SK-N-MC (cell line): Measurements from ENCODE around the gene CACNA1B.
"Not testable (repeated sequence)": the region's sequence is repeated elsewhere in the genome, so short reads cannot be mapped to it uniquely, and the experiment has no call there.

Source experiments
- DNase-seq: peaks from one replicate; pipeline ENCODE4 v3.0.0-alpha.2; 2011; ENCODE audit warnings: low read depth, low spot score
- H3K27ac ChIP-seq: fragments of 200-600 bp; sonication (generic); 2 replicates; pipeline ENCODE4 v1.5.1; 2016; ENCODE audit warnings: mixed run types
- H3K36me3 ChIP-seq: fragments of 200-600 bp; sonication (generic); 2 replicates; pipeline ENCODE4 v1.6.1; 2017; ENCODE audit warnings: antibody characterized with exemption, low read length, mixed read lengths; ENCODE audit not compliant: insufficient read depth
- H3K4me3 ChIP-seq: fragments of 200-600 bp; sonication (generic); 2 replicates; pipeline ENCODE4 v1.5.1; 2016
- H3K9ac ChIP-seq: fragments of 200-600 bp; sonication (generic); 2 replicates; pipeline ENCODE4 v1.8.0; 2017; ENCODE audit warnings: mixed run types, mixed read lengths; ENCODE audit not compliant: insufficient read length
- H3K9me3 ChIP-seq: fragments of 200-600 bp; sonication (generic); 2 replicates; pipeline ENCODE4 v1.6.1; 2017; ENCODE audit warnings: low read depth, mild to moderate bottlenecking, antibody characterized with exemption, low read length, moderate library complexity, mixed read lengths
- EZH2 ChIP-seq: fragments of 200-600 bp; sonication (generic); IDR thresholded peaks from one replicate; pipeline ENCODE4 v1.6.1; 2017; ENCODE audit warnings: antibody characterized with exemption
- FOXP2 ChIP-seq: optimal IDR thresholded peaks from 2 replicates; pipeline ENCODE3; 2011; ENCODE audit warnings: mild to moderate bottlenecking, moderate library complexity; ENCODE audit not compliant: insufficient read depth; ENCODE audit errors: extremely low read length, control extremely low read depth
- POLR2AphosphoS5 ChIP-seq: IDR thresholded peaks from 2 replicates; pipeline ENCODE4 v1.6.1; 2012; ENCODE audit warnings: mild to moderate bottlenecking, low read depth, low read length, borderline replicate concordance

Gene CACNA1B

DNA sequence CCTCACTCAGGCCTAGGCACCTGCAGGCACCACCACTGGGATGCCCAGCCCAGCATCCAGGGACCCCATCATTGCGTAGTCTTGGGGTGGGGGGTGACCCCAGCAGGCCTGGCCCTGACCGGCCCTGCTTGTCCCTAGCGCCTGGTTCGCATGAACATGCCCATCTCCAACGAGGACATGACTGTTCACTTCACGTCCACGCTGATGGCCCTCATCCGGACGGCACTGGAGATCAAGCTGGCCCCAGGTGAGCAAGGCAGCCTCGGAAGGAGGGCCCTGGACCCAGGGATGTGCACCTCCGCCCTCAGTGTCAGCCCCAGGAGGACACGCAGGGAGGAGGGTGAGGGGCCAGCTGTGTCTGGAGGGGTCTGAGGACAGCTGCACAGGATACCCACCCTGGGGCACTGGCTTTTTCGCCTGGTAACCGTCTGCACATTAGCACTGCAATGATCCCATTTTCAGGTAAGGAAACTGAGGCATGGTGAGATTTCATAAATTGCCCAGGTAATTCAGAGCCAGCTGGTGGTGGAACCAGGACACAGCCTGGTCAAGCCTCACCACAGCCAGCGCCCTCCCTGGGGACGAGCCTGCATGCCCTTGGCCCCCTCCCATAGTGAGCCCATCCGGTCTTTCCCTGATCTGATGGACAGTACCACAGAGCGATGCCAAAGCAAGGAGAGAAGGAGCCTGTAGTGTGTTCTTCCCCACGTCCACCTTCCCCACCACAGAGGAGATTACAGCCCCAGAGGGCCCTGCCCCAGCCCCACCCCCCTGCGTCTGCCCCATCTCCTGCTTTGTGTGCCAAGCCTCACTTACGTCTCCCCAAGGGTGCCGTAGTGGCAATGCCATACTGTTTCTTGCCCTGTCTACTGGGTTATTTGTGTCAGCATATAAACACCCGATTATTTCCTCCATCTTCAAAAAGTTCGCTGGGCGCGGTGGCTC is 228.3 kb downstream of the CACNA1B start:
- Histone ChIP-seq H3K36me3 (no peaks in the 10 kb centered on the region), H3K9ac (no peak overlapping the region), H3K27ac (no peak overlapping the region), H3K4me3 (no peak overlapping the region), H3K9me3 (no peaks in the 10 kb centered on the region)
- no peak for DNase-seq
- no peak for TF ChIP-seq POLR2AphosphoS5
- TF ChIP-seq FOXP2: no peak
- TF ChIP-seq EZH2: no peak

DNA sequence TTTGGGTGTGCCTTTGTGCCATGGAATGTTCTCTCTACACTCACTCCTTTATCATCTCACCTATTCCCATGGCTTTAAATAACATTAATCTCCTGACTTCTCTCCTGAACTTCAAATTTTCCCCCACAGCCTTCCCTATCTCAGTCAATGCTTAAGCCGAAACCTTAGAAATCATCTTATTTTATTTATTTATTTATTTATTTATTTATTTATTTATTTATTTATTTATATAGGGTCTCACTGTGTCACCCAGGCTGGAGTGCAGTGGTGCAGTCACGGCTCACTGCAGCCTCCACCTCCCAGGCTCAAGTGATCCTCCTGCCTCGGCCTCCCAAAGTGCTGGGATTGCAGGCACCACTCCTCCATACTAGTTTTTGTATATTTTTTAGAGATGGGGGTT is 229.5 kb downstream of the CACNA1B start:
- not testable (repeated sequence) for H3K4me3 ChIP-seq, DNase-seq, H3K27ac ChIP-seq, H3K36me3 ChIP-seq, H3K9ac ChIP-seq, H3K9me3 ChIP-seq

DNA sequence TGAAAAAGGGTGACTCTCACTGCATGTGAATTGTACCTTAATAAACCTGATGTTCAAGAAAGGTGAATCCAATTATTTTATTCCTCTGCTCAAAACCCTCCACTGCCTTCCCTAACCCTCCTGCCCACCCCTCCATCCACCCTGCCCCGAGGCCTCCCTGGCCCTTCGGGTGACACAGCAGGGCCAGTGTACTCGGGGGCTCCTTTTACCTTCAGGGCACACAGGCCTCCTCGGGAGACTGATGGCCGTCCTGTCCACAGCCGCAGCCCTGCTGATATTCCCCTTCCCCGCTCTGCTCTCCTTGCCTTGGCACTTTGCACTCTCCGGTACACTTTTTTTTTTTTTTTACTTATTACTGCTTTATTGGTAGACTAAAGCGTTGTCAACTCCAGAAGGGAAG is 234.0 kb downstream of the CACNA1B start:
- Histone ChIP-seq H3K27ac (no peak overlapping the region), H3K36me3 (no peaks in the 10 kb centered on the region), H3K9me3 (no peaks in the 10 kb centered on the region), H3K4me3 (no peak overlapping the region), H3K9ac (no peak overlapping the region)
- DNase-seq: no peak
- no peak for TF ChIP-seq POLR2AphosphoS5
- TF ChIP-seq EZH2: no peak
- TF ChIP-seq FOXP2: no peak

DNA sequence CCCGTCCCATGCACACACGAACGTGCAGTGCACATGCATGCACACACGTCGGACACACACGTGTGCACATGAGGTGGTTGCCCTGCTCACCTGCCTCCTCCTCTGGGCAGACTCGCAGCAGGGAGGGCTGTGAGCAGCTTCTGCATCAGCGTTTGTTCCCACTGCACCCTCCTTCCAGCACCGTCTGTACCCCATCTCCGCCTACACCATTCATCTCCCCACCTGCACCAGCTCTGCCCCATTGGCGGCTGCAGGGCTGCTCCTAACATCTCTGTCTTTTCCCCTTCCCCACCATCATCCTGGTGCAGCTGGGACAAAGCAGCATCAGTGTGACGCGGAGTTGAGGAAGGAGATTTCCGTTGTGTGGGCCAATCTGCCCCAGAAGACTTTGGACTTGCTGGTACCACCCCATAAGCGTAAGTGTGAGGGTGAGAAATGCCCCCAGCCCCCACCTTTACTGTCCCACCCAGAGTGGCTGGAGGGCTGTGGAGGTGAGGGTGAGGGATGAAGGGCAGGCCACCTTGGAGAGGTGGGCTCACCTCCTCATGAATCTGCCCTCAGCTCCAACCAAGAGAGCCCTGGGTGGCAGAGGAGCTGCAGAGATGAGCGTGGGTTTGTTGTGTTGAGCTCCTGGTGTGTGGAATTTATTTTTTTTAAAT is 234.6 kb downstream of the CACNA1B start:
- H3K9ac ChIP-seq: no peak overlapping the region

DNA sequence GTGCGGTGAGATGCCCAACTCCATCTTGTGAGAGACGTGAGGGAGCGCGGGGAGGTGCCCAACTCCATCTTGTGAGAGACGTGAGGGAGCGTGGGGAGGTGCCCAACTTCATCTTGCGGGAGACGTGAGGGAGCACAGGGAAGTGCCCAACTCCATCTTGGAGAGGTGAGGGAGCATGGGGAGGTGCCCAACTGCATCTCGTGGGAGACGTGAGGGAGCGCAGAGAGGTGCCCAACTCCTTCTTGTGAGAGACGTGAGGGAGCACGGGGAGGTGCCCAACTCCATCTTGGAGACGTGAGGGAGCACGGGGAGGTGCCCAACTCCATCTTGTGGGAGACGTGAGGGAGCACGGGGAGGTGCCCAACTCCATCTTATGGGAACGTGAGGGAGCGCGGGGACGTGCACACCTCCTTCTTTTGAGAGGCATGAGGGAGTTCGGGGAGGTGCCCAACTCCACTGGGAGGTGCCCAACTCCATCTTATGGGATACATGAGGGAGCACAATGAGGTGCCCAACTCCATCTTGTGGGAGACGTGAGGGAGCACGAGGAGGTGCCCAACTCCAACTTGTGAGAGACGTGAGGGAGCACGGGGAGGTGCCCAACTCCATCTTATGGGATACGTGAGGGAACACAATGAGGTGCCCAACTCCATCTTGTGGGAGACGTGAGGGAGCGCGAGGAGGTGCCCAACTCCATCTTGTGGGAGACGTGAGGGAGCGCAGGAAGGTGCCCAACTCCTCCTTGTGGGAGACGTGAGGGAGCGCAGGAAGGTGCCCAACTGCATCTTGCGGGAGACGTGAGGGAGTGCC is 235.4 kb downstream of the CACNA1B start:
- Histone ChIP-seq H3K9ac (no peak overlapping the region), H3K4me3 (no peak overlapping the region), H3K36me3 (no peaks in the 10 kb centered on the region), H3K9me3 (no peaks in the 10 kb centered on the region), H3K27ac (no peak overlapping the region)
- TF ChIP-seq POLR2AphosphoS5 (no peak), FOXP2 (no peak), EZH2 (no peak)
- no peak for DNase-seq

More for the DNA sequence above, 234.6 kb downstream of the CACNA1B start:
- Histone ChIP-seq H3K27ac (no peak overlapping the region), H3K4me3 (no peak overlapping the region), H3K36me3 (no peaks in the 10 kb centered on the region), H3K9me3 (no peaks in the 10 kb centered on the region)
- DNase-seq: no peak
- no peak for TF ChIP-seq FOXP2
- TF ChIP-seq POLR2AphosphoS5: no peak
- no peak for TF ChIP-seq EZH2

DNA sequence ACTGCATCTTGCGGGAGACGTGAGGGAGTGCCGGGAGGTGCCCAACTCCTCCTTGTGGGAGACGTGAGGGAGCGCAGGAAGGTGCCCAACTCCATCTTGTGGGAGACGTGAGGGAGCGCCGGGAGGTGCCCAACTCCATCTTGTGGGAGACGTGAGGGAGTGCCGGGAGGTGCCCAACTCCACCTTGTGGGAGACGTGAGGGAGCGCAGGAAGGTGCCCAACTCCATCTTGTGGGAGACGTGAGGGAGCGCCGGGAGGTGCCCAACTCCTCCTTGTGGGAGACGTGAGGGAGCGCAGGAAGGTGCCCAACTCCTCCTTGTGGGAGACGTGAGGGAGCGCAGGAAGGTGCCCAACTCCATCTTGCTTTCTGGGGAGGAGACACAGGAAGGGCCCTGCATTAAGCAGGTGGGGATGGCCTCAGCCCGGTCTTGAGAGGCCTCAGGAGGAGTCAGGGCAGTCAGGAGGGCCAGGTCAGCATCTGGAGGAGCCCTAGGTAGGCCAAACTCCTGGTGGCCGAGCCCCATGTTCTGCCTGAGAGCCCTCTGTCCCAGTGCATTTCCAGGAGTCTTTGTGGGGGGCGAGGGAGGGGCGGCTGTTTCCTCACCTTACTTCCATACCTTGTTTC is 236.2 kb downstream of the CACNA1B start:
- not testable (repeated sequence) for H3K9me3 ChIP-seq, H3K9ac ChIP-seq, DNase-seq, H3K36me3 ChIP-seq, H3K27ac ChIP-seq, H3K4me3 ChIP-seq

DNA sequence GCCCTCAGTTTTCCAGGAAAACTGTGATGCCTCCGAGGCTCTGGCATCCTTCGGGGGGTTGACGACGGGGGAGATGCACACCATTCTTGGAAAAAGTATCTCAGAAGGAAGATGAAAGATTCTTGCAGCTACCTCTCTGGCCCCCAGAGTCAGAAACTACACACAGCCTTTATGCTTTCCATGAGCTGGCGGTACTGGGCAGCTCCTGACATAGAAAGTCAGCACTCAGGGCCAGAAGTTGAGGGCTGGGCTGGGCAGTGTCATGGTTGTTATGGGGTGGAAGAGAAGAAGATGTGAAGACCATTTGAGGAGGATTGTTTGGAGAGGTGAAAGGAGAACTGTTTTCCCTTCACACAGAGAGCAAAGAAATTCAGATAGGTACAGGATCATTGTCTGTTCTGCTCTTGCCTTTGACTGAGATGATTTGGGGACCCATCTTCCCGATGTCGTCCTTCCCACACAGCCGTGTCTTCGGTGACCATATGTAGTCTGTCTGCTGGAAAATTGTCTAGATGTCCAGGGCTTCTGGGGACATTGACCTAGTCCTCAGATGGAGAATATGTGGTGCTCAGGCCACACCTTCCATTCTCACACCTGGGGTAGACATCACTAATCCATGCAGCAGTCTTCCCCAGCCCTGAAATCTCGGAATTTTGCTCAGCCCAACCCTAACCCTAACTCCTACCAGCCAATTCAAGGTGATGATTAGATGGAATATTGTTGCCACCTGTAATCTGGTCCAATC is 237.1 kb downstream of the CACNA1B start:
- Histone ChIP-seq H3K4me3 (no peak overlapping the region), H3K36me3 (no peaks in the 10 kb centered on the region), H3K27ac (no peak overlapping the region), H3K9me3 (no peaks in the 10 kb centered on the region), H3K9ac (no peak overlapping the region)
- TF ChIP-seq POLR2AphosphoS5 (no peak), EZH2 (no peak), FOXP2 (no peak)
- DNase-seq: no peak

DNA sequence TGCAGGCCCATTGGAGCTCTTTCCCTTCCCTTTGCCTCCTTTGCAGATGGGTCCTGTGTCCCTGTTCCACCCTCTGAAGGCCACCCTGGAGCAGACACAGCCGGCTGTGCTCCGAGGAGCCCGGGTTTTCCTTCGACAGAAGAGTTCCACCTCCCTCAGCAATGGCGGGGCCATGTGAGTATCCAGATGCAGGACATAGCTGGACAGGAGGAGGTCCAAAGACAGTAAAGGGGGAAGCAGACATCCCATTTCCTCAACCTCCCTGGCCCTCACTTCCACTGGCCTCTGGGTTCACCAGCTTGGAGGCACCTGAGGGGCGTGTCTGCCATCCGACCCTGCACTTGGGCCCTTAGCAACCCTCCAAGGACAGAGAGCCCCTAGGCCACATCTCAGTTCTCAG is 237.9 kb downstream of the CACNA1B start:
- H3K9me3 ChIP-seq: no peaks in the 10 kb centered on the region
- DNase-seq: no peak
- no peak overlapping the region for H3K4me3 ChIP-seq
- no peak overlapping the region for H3K27ac ChIP-seq
- TF ChIP-seq POLR2AphosphoS5 (no peak), EZH2 (no peak)
- no peaks in the 10 kb centered on the region for H3K36me3 ChIP-seq
- H3K9ac ChIP-seq: no peak overlapping the region
